ENCODE measurements around the gene FLYWCH1.

The FLYWCH1 gene

GRCh38 chr16:2953706-2954627 lies 42.2 kb downstream of the FLYWCH1 start:
- no peak overlapping the region for H3K4me3 ChIP-seq (ENCODE audit: control insufficient read depth, low read depth, low read length)
- TF ChIP-seq, protein P1, sequence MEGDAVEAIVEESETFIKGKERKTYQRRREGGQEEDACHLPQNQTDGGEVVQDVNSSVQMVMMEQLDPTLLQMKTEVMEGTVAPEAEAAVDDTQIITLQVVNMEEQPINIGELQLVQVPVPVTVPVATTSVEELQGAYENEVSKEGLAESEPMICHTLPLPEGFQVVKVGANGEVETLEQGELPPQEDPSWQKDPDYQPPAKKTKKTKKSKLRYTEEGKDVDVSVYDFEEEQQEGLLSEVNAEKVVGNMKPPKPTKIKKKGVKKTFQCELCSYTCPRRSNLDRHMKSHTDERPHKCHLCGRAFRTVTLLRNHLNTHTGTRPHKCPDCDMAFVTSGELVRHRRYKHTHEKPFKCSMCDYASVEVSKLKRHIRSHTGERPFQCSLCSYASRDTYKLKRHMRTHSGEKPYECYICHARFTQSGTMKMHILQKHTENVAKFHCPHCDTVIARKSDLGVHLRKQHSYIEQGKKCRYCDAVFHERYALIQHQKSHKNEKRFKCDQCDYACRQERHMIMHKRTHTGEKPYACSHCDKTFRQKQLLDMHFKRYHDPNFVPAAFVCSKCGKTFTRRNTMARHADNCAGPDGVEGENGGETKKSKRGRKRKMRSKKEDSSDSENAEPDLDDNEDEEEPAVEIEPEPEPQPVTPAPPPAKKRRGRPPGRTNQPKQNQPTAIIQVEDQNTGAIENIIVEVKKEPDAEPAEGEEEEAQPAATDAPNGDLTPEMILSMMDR (conservative IDR thresholded peaks at IDR 0.05; ENCODE audit: control insufficient read depth, insufficient read depth, low read depth, low read length), result no peak
- no peak for DNase-seq (ENCODE audit: low read depth)

- no peak for DNase-seq (ENCODE audit: low read depth)
- H3K4me3 ChIP-seq (ENCODE audit: control insufficient read depth, low read depth, low read length), result no peak overlapping the region
- TF ChIP-seq, protein P1 (conservative IDR thresholded peaks at IDR 0.05; ENCODE audit: control insufficient read depth, insufficient read depth, low read depth, low read length), result no peak
These were observed 43.1 kb downstream of the FLYWCH1 start for GRCh38 chr16:2954656-2955381.

DNA sequence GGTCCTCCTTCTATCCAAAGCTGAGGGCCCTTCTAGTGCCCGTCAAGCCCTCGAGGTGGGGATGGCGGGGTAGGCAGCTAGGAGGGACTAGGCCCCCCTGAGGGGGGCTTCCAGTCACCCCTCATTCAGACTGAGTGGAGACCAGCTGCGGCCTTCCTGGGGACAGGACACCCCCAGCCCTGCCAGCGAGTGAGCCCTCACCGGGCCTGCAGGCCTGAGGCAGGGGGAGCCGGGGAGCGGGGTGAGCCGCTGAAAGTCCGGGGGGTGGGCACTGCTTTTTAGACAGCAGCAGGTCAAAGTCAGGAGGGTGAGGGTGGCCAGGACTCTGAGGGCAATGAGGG lies 43.7 kb downstream of the FLYWCH1 start:
- no peak overlapping the region for H3K4me3 ChIP-seq (ENCODE audit: control insufficient read depth, low read depth, low read length)
- TF ChIP-seq, protein P1 (conservative IDR thresholded peaks at IDR 0.05; ENCODE audit: control insufficient read depth, insufficient read depth, low read depth, low read length), result no peak
- no peak for DNase-seq (ENCODE audit: low read depth)

GRCh38 chr16:2955779-2956578 lies 44.2 kb downstream of the FLYWCH1 start:
- TF ChIP-seq, protein P1 (conservative IDR thresholded peaks at IDR 0.05; ENCODE audit: control insufficient read depth, insufficient read depth, low read depth, low read length), result no peak
- no peak for DNase-seq (ENCODE audit: low read depth)
- no peak overlapping the region for H3K4me3 ChIP-seq (ENCODE audit: control insufficient read depth, low read depth, low read length)

- no peak for DNase-seq (ENCODE audit: low read depth)
- H3K4me3 ChIP-seq (ENCODE audit: control insufficient read depth, low read depth, low read length), result no peak overlapping the region
- TF ChIP-seq, protein P1 (conservative IDR thresholded peaks at IDR 0.05; ENCODE audit: control insufficient read depth, insufficient read depth, low read depth, low read length), result no peak
These were observed 44.8 kb downstream of the FLYWCH1 start for GRCh38 chr16:2956579-2956956.

DNA sequence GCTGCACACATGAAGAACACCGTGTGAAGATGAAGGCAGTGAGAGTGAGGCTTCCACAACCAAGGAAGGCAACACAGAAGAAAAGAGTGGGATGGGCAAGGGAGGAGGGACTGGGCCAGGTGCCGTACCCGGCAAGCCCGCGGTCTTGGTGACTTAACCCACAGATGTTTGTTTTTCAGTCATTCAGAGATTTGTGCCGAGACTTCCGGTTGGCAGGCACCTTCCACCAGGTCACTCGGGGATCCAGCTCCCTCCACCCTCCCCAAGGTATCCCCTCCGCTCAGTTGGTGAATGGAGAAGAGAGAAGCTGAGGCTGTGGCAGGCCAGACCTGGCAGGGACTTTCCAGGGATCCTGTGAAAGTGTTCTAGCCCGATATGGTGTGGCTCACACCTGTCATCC lies 47.5 kb downstream of the FLYWCH1 start:
- no peak for DNase-seq (ENCODE audit: low read depth)
- TF ChIP-seq, protein P1 (conservative IDR thresholded peaks at IDR 0.05; ENCODE audit: control insufficient read depth, insufficient read depth, low read depth, low read length), result no peak
- H3K4me3 ChIP-seq (ENCODE audit: control insufficient read depth, low read depth, low read length), result no peak overlapping the region

Measured in fibroblast of mammary gland (primary cell).